Activated naive CD8-positive, alpha-beta T cell treated with anti-CD3 and anti-CD28 coated beads, Interleukin-2, amount 10 ng/mL, durations not matched to agents 7 days and 5 days (primary cell): ENCODE data around the gene TK2. TPM values are rescaled to one million over a fixed set of nuclear protein-coding genes. Genes with fewer than 3 reads are reported as not detected.
A peak's percentile ranks its signal among the peaks of the same experiment; 100 is the strongest.
"Not testable (repeated sequence)": the region's sequence is repeated elsewhere in the genome, so short reads cannot be mapped to it uniquely, and the experiment has no call there.

ENCODE experiments used
- ATAC-seq: fragments of 150-1000 bp; cut with Tn5 transposase; one replicate; pipeline ENCODE4 v1.10.0; 2021; ENCODE audit warnings: low read depth, moderate library complexity
- POLR2A ChIA-PET: fragments of 350-600 bp; sonication (Branson Sonifier 250); formaldehyde crosslinking; loops from one replicate; lab custom pipeline; 2021; ENCODE audit warnings: antibody characterized with exemption; lab: Charles Lee
- DNase-seq: peaks from one replicate; pipeline ENCODE4 v3.0.0; 2021
- H3K27ac Mint-ChIP-seq: one replicate; pipeline ENCODE4 v1.8.0; 2022; ENCODE audit warnings: mild to moderate bottlenecking, mixed read lengths
- H3K27me3 Mint-ChIP-seq: one replicate; pipeline ENCODE4 v1.8.0; 2022; ENCODE audit warnings: mild to moderate bottlenecking, moderate library complexity, mixed read lengths
- H3K36me3 Mint-ChIP-seq: one replicate; pipeline ENCODE4 v1.8.0; 2021; ENCODE audit warnings: mild to moderate bottlenecking, mixed read lengths
- H3K4me1 Mint-ChIP-seq: one replicate; pipeline ENCODE4 v1.8.0; 2021; ENCODE audit warnings: mixed read lengths
- H3K4me3 Mint-ChIP-seq: one replicate; pipeline ENCODE4 v1.8.0; 2022; ENCODE audit warnings: mild to moderate bottlenecking, moderate library complexity, mixed read lengths
- H3K9me3 Mint-ChIP-seq: one replicate; pipeline ENCODE4 v1.8.0; 2021; ENCODE audit warnings: mixed read lengths
- total RNA-seq, 2 experiments: library from RNA; stranded (reverse); gene quantifications; one replicate each; pipeline ENCODE4 v1.2.3, GENCODE V29; 2021

The TK2 gene
- total RNA-seq, 2 experiments from 2014 or later = 7.0 to 8.6 TPM

DNA sequence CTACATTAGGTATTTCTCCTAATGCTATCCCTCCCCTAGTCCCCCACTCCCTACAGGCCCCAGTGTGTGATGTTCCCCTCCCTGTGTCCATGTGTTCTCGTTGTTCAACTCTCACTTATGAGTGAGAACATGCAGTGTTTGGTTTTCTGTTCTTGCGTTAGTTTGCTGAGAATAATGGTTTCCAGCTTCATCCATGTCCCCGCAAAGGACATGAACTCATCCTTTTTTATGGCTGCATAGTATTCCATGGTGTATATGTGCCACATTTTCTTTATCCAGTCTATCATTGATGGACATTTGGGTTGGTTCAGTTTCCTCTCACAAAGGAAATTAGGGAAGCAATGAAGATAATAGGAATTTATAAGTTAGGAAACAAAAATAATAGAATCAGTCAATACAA lies 17.3 kb upstream of the TK2 start:
- H3K4me1 Mint-ChIP-seq = peaks cover 10% of the 10 kb centered on the region
- POLR2A ChIA-PET, H3K4me3 Mint-ChIP-seq, H3K27ac Mint-ChIP-seq, H3K9me3 Mint-ChIP-seq, ATAC-seq, H3K27me3 Mint-ChIP-seq, DNase-seq: not testable (repeated sequence)
- H3K36me3 Mint-ChIP-seq = peaks cover 38% of the 10 kb centered on the region

GRCh38 chr16:66566051-66566901 lies 16.4 kb upstream of the TK2 start, which contains the start of gene CMTM1:
TSS of gene CMTM1 (plus strand) at chr16:66566439. CDS start at chr16:66566514, 75 bp downstream.
- POLR2A ChIA-PET = no interaction called here
- Mint-ChIP-seq H3K4me1 (peaks cover 16% of the 10 kb centered on the region), H3K9me3 (no peaks in the 10 kb centered on the region), H3K27ac (no peak within 1 kb of the TSS), H3K36me3 (peaks cover 39% of the 10 kb centered on the region), H3K4me3 (no peak within 1 kb of the TSS), H3K27me3 (no peaks in the 10 kb centered on the region)
- DNase-seq (no peak), ATAC-seq (no peak)

DNA sequence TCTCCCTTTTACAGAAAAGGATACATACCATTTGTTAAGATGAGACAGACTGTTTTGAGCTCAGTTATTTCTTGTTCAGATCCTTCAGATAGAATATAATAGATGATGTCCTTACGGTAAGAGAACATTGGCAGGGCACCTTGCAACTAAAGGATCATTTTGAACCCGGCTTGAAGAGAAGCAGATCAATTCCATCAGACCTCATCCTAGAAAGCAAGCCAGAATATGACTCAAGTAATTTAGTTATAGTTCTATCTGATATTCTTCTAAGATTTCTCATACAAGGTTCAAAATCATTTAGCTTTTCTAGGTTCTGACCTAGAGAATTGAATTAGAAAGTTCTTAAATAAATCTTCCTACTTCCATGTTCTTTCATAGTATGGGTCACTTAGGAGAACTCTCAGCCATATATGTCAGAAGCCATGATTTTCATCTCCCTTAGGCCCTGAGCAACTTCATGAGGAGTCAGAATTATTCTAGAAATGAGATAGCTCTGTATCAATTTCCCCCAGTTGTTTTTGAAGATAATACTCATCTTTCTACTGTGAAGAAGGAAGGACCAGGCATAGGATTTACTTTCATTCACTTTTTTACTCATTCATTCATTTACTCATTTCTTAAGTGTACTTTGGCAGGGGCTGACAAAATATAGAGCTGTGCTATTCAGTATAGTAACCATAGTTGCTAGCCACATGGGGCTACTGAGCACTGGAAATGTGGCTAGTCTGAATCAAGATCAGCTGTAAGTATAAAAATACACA lies 13.8 kb upstream of the TK2 start:
- no peaks in the 10 kb centered on the region for H3K9me3 Mint-ChIP-seq
- ATAC-seq = no peak
- POLR2A ChIA-PET = interaction anchor here (0.9 to 3.1 kb wide), 4 partner anchors 11 to 45 kb away, joined by 3 to 20 read pairs (median 10); partner anchors contain the start of genes CKLF and CMTM3
- H3K27ac Mint-ChIP-seq = peak overlapping the region; percentile 9
- peaks cover 36% of the 10 kb centered on the region for H3K4me1 Mint-ChIP-seq
- H3K27me3 Mint-ChIP-seq = no peaks in the 10 kb centered on the region
- no peak for DNase-seq
- no peak overlapping the region for H3K4me3 Mint-ChIP-seq
- H3K36me3 Mint-ChIP-seq = peaks cover 43% of the 10 kb centered on the region

DNA sequence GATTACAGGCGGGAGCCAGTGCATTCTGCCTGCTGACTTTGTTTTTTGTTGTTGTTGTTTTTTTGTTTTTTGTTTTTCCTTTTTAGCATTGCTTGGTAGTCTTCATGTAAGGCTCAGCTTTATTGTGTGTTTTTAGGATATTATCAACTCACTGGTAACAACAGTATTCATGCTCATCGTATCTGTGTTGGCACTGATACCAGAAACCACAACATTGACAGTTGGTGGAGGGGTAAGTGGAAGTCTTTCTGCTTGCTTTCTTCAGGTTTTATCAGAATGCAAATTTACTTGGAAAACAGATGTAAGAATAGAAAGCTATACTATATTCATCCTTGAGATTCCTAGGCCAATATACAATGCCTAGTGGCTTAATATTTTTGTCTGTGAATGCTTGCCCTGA lies 13.1 kb upstream of the TK2 start:
- Mint-ChIP-seq H3K9me3 (no peaks in the 10 kb centered on the region), H3K27me3 (no peaks in the 10 kb centered on the region), H3K27ac (no peak overlapping the region), H3K4me1 (peaks cover 42% of the 10 kb centered on the region), H3K36me3 (peaks cover 44% of the 10 kb centered on the region), H3K4me3 (peak overlapping the region; percentile 23)
- DNase-seq = no peak
- no peak for ATAC-seq
- POLR2A ChIA-PET = interaction anchor here (1.0 to 3.1 kb wide), 4 partner anchors 10 to 45 kb away, joined by 5 to 20 read pairs (median 10); partner anchors contain the start of genes CKLF and CMTM3

DNA sequence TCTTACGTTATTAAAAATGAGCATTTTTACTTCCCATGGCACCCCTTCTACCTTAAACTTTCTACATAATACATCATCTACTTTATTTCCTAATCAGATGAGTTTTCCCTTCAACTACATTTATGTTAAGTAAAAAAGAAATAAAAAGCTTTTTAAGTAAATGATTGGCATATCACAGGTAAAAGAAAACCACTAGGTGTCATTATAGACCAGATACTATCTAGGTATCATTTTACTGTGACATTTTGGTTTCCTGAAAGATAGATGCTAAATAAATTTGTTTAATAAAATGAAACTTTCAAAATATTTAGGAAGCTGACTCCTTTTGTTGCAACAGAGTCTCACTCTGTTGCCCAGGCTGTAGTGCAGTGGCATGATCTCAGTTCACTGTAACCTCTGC lies 12.5 kb upstream of the TK2 start:
- POLR2A ChIA-PET = interaction anchor here (1.0 to 3.1 kb wide), 4 partner anchors 9 to 46 kb away, joined by 5 to 20 read pairs (median 10); partner anchors contain the start of genes CKLF and CMTM3
- ATAC-seq = no peak
- Mint-ChIP-seq H3K27me3 (no peaks in the 10 kb centered on the region), H3K4me3 (no peak overlapping the region), H3K36me3 (peaks cover 43% of the 10 kb centered on the region), H3K27ac (no peak overlapping the region), H3K9me3 (no peaks in the 10 kb centered on the region), H3K4me1 (peaks cover 44% of the 10 kb centered on the region)
- no peak for DNase-seq

GRCh38 chr16:66561381-66562080 lies 11.6 kb upstream of the TK2 start:
- DNase-seq (no peak), ATAC-seq (no peak)
- Mint-ChIP-seq H3K4me3 (no peak overlapping the region), H3K9me3 (no peaks in the 10 kb centered on the region), H3K27me3 (no peaks in the 10 kb centered on the region), H3K27ac (peak overlapping the region; percentile 54), H3K36me3 (peaks cover 40% of the 10 kb centered on the region), H3K4me1 (peaks cover 45% of the 10 kb centered on the region)
- POLR2A ChIA-PET = interaction anchor here (3.0 to 3.1 kb wide), 2 partner anchors 8 to 43 kb away, joined by 15 to 20 read pairs; partner anchors contain the start of genes CKLF and CMTM3

DNA sequence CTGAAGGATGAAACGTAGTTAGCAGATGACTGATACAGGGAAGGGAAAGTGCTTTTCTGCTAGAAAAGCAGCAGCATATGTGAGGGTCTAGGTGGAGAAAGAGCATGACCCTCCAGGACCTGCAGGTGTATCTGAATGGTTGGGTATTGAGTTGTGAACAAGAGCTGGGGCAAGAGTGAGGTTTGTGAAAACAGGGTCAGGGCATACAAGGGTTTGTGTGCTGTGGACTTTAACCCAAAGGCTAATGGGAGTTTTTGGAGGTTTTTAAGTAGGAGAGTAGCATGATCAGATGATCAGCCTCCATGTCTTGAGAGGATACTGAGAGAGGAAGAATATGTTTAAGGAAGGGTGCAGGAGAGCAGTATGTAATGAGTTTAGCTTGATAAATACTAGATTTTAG lies 10.2 kb upstream of the TK2 start:
- POLR2A ChIA-PET = interaction anchor here (1.0 kb wide), 1 partner anchor 10 kb away, joined by 3 read pairs; no protein-coding TSS in a partner anchor
- Mint-ChIP-seq H3K9me3 (no peaks in the 10 kb centered on the region), H3K27me3 (no peaks in the 10 kb centered on the region), H3K4me1 (peaks cover 59% of the 10 kb centered on the region), H3K4me3 (peak overlapping the region; percentile 3), H3K36me3 (peaks cover 42% of the 10 kb centered on the region), H3K27ac (peak overlapping the region; percentile 18)
- DNase-seq (no peak), ATAC-seq (no peak)

GRCh38 chr16:66554495-66554894 lies 4.6 kb upstream of the TK2 start:
- H3K4me1 Mint-ChIP-seq = peaks cover 62% of the 10 kb centered on the region
- peak overlapping the region; percentile 96 for H3K4me3 Mint-ChIP-seq
- DNase-seq (no peak), ATAC-seq (no peak)
- H3K27me3 Mint-ChIP-seq = no peaks in the 10 kb centered on the region
- H3K36me3 Mint-ChIP-seq = peaks cover 33% of the 10 kb centered on the region
- POLR2A ChIA-PET = interaction anchor here (1.9 to 13.2 kb wide), 3 partner anchors 8 to 49 kb away, joined by 5 to 157 read pairs (median 20); no protein-coding TSS in a partner anchor
- no peak overlapping the region for H3K27ac Mint-ChIP-seq
- no peaks in the 10 kb centered on the region for H3K9me3 Mint-ChIP-seq

GRCh38 chr16:66554021-66554420 lies 4.1 kb upstream of the TK2 start:
- Mint-ChIP-seq H3K27me3 (no peaks in the 10 kb centered on the region), H3K9me3 (no peaks in the 10 kb centered on the region), H3K4me3 (peak overlapping the region; percentile 96), H3K4me1 (peaks cover 62% of the 10 kb centered on the region), H3K27ac (no peak overlapping the region), H3K36me3 (peaks cover 33% of the 10 kb centered on the region)
- POLR2A ChIA-PET = interaction anchor here (1.9 to 13.2 kb wide), 3 partner anchors 9 to 50 kb away, joined by 5 to 157 read pairs (median 20); no protein-coding TSS in a partner anchor
- DNase-seq = no peak
- no peak for ATAC-seq

- DNase-seq = no peak
- Mint-ChIP-seq H3K27me3 (no peaks in the 10 kb centered on the region), H3K4me1 (peaks cover 64% of the 10 kb centered on the region), H3K4me3 (peak overlapping the region; percentile 96), H3K9me3 (no peaks in the 10 kb centered on the region), H3K27ac (peak overlapping the region; percentile 93), H3K36me3 (peaks cover 32% of the 10 kb centered on the region)
- POLR2A ChIA-PET = interaction anchor here (0.9 to 13.2 kb wide), 15 partner anchors 9 to 184 kb away, joined by 3 to 157 read pairs (median 5); partner anchors contain the start of gene CMTM3
- no peak for ATAC-seq
These were observed 3.3 kb upstream of the TK2 start for GRCh38 chr16:66553223-66553622.

DNA sequence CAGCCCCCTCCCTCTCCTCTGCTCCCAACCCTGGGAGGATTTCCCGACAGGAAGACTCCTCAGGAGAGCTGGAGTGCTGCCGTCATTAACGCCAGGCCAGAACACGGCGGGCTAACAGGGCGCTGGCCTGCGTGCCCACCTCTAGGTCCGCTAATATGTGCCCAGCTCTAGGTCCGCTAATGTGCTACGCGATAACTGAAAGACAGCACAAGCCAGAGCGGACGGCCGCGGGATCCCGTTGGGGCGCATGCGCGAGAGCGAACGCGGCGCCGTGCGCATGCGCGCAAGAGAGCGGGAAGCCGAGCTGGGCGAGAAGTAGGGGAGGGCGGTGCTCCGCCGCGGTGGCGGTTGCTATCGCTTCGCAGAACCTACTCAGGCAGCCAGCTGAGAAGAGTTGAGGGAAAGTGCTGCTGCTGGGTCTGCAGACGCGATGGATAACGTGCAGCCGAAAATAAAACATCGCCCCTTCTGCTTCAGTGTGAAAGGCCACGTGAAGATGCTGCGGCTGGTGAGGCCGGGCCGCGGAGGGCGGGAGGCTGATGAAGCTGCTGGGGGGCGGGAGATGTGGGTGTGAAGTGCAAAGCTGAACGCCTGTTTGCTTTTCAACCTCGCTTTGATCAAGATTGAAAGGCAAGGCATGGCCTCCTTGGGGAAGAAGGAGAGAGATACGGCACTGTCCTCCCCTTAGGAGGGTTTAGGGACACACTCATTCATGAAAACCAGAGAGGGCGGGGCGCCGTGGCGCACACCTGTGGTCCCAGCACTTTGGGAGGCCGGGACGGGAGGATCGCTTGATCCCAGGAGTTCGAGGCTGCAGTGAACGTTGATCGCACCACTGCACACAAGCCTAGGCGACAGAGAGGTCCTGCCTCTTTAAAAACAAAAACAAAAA lies 2.6 kb upstream of the TK2 start, which contains the start of gene CKLF:
Gene CKLF, plus strand, starts transcription at position 291 of the 892 bp plus-strand sequence. Its CDS starts 140 bp downstream, at position 431.
- peaks cover 29% of the 10 kb centered on the region for H3K36me3 Mint-ChIP-seq
- POLR2A ChIA-PET = interaction anchor here (0.9 to 13.2 kb wide), 18 partner anchors 9 to 185 kb away, joined by 3 to 157 read pairs (median 5); partner anchors contain the start of gene CMTM3
- peaks cover 66% of the 10 kb centered on the region for H3K4me1 Mint-ChIP-seq

More for the DNA sequence above, 2.6 kb upstream of the TK2 start, which contains the start of gene CKLF:
- Mint-ChIP-seq H3K27me3 (no peaks in the 10 kb centered on the region), H3K27ac (peak within 1 kb of the TSS; percentile 93), H3K4me3 (peak within 1 kb of the TSS; percentile 96), H3K9me3 (no peaks in the 10 kb centered on the region)
- ATAC-seq (peak; percentile 80), DNase-seq (peak; percentile 97)
